Gastroesophageal sphincter (tissue), 4 donors: ENCODE data around the gene KNDC1. TPM values are rescaled to one million over a fixed set of nuclear protein-coding genes. Genes with fewer than 3 reads are reported as not detected.

Source experiments
- ATAC-seq: fragments of 150-250 bp; one replicate; pipeline ENCODE4 v1.9.1; 2016; ENCODE audit warnings: mild to moderate bottlenecking, moderate library complexity
- H3K27ac ChIP-seq, 4 donors: fragments of 200-600 bp; sonication (generic) in 3 of 4; 1 replicate in 3 of 4; 2 replicates in 1 of 4; pipeline ENCODE4 v1.5.1; 2016 to 2019
- H3K27me3 ChIP-seq: fragments of 200-600 bp; sonication (generic); one replicate; pipeline ENCODE4 v1.5.1; 2019
- H3K36me3 ChIP-seq, 2 donors: fragments of 200-600 bp; sonication (generic); one replicate each; pipeline ENCODE4 v1.5.1; 2019; ENCODE audit warnings: control low read depth in 1 of 2
- H3K4me1 ChIP-seq, 3 donors: fragments of 200-600 bp; sonication (generic); 1 replicate in 2 of 3; 2 replicates in 1 of 3; pipeline ENCODE4 v1.5.1; 2016 to 2019; ENCODE audit warnings: control low read depth in 2 of 3
- H3K4me3 ChIP-seq, 2 donors: fragments of 200-600 bp; sonication (generic); one replicate each; pipeline ENCODE4 v1.5.1; 2019; ENCODE audit warnings: mild to moderate bottlenecking in 1 of 2, moderate library complexity in 1 of 2
- H3K9me3 ChIP-seq, 3 donors: fragments of 200-600 bp; sonication (generic); one replicate each; pipeline ENCODE4 v1.5.1; 2017 to 2019; ENCODE audit warnings: control low read depth in 2 of 3
- CTCF ChIP-seq, 4 experiments: fragments of 200-600 bp in 2 of 4; fragments of 450-650 bp in 2 of 4; sonication (generic) in 1 of 4; IDR thresholded peaks; one replicate each; pipeline ENCODE4 v1.5.1; 2017 to 2019; ENCODE audit warnings: antibody characterized with exemption in 4 of 4, mild to moderate bottlenecking in 2 of 4, moderate library complexity in 2 of 4
- EP300 ChIP-seq: sonication (generic); formaldehyde crosslinking; IDR thresholded peaks from one replicate; pipeline ENCODE4 v1.6.1; 2017; ENCODE audit warnings: antibody characterized with exemption, mild to moderate bottlenecking
- POLR2A ChIP-seq, 2 donors: fragments of 450-650 bp; IDR thresholded peaks; one replicate each; pipeline ENCODE4 v1.6.1; 2017; ENCODE audit warnings: antibody characterized with exemption in 2 of 2, mild to moderate bottlenecking in 2 of 2, moderate library complexity in 1 of 2
- POLR2AphosphoS5 ChIP-seq: sonication (generic); formaldehyde crosslinking; IDR thresholded peaks from one replicate; pipeline ENCODE4 v1.6.1; 2017; ENCODE audit warnings: antibody characterized with exemption
- WGBS, 2 donors: methylation state at CpG; one replicate each; pipeline ENCODE4 v1.1.5; 2018; ENCODE audit warnings: low coverage in 1 of 2; 5-methylcytosine and 5-hydroxymethylcytosine counted together
- total RNA-seq, 4 donors: library from RNA; depleted of rRNA; stranded (reverse); fragments of >200 nt; gene quantifications; one replicate each; pipeline ENCODE4 v1.1.0, GENCODE V29; 2016

KNDC1 gene
- total RNA-seq, 4 donors from 2014 or later: 0.62 to 3.4 (median 0.98) TPM

DNA sequence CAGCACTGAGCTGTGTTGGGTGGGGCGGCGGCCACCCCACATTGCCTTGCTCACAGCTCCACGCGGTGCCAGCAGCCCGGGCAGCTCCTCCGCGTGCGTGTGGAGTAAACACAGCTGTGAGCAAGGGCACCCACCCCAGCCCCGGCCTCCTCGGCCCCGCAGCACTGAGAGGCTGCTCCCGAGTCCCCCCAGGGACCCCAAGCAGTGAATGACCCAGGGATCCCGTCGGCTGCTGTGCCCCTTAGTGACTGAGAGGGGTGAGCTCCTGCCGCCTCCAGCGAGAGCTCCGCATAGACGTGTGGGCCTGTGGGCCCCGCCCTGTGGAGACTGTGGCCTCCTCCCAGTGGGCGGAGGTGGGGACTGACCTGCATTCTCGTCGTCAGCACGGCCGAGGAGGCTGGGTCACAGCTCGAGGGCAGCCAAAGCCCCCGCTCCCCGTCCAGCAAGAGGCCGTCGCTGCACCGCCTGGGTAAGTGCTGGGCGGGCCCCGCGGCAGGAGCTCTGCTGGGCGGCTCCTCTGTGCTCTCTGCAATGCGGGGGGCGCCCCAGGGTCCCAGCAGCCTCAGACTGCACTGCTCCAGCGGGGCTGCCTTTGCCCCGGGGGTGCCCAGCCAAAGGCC is 40.1 kb downstream of the KNDC1 start:
- Histone ChIP-seq H3K4me1 (no peaks in the 10 kb centered on the region), H3K27ac (no peak overlapping the region), H3K36me3 (no peaks in the 10 kb centered on the region), H3K4me3 (no peak overlapping the region), H3K27me3 (peaks cover 33% of the 10 kb centered on the region), H3K9me3 (no peaks in the 10 kb centered on the region)
- TF ChIP-seq EP300 (no peak), POLR2AphosphoS5 (no peak), POLR2A (IDR thresholded peaks at IDR 0.05) (no peak), CTCF (IDR thresholded peaks at IDR 0.05) (no peak)
- WGBS, 2 donors: no CpG with 5 or more reads among the region's 38 CpGs
- ATAC-seq: no peak

DNA sequence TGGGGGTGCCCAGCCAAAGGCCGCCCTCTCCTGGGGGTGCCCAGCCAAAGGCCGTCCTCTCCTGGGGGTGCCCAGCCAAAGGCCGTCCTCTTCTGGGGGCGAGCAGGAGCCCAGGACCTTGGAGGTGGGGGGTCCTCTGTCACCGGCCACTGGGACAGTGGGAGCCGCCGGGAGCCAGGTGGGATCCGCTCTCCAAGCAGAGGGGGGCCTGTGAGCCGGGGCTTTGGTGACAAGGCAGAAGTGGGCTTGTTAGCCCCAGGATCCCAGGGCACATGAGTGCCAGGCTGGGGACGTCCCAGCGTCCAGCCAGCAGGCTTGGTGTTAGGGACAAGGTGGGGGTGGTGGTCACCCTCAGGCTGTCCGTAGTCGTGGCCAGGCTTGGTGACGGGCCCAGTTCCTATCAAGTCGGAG is 40.6 kb downstream of the KNDC1 start:
- H3K27ac ChIP-seq: no peak overlapping the region
- WGBS, 2 donors: no CpG with 5 or more reads among the region's 15 CpGs
- ATAC-seq: no peak

DNA sequence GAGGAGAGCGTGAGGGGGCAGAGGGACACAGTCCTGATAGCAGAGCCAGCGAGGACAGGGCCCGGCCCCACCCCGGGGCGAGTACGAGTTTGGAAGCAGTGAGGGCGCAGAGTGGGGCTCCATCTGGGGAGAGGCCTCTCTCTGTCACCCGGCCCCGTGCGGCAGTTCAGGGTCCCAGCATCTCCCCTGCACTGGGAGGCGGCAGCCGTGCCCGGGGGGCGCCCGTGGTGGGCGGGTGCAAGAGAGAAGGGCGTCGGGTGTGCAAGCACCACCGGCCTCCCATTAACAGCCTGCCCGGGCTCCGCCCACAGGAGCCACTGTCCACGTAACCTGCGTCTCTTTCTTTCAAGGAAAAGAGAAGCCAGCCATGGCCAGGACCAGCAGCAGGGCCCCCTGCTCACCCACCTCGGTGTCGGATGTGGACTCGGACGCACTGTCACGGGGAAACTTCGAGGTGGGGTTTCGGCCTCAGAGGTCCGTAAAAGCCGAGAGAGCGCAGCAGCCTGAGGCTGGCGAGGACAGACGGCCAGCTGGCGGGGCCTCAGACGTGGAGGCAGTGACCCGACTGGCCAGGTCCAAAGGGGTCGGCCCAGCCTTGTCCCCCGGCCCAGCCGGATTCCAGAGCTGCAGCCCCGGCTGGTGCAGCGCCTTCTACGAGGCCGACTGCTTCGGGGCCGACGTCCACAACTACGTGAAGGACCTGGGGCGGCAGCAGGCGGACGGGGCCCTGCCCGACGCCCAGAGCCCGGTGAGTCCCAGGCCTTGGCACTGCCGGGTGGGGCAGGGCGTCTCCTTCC is 41.3 kb downstream of the KNDC1 start:
- Histone ChIP-seq H3K27me3 (peaks cover 41% of the 10 kb centered on the region), H3K27ac (no peak overlapping the region), H3K9me3 (no peaks in the 10 kb centered on the region), H3K4me3 (no peak overlapping the region), H3K4me1 (no peaks in the 10 kb centered on the region), H3K36me3 (no peaks in the 10 kb centered on the region)
- TF ChIP-seq CTCF (IDR thresholded peaks at IDR 0.05): no peak
- TF ChIP-seq POLR2A (IDR thresholded peaks at IDR 0.05): no peak
- TF ChIP-seq EP300: no peak
- TF ChIP-seq POLR2AphosphoS5: no peak
- 80% methylated on average over 2 of the region's 57 CpGs; no CpG with 5 or more reads in 1 of the 2 donors for WGBS, 2 donors
- ATAC-seq: peak; percentile 3

More for the DNA sequence above, 40.6 kb downstream of the KNDC1 start:
- Histone ChIP-seq H3K36me3 (no peaks in the 10 kb centered on the region), H3K4me3 (no peak overlapping the region), H3K4me1 (no peaks in the 10 kb centered on the region), H3K27me3 (peaks cover 37% of the 10 kb centered on the region), H3K9me3 (no peaks in the 10 kb centered on the region)
- TF ChIP-seq POLR2A (IDR thresholded peaks at IDR 0.05): no peak
- no peak for TF ChIP-seq CTCF (IDR thresholded peaks at IDR 0.05)
- TF ChIP-seq EP300: no peak
- no peak for TF ChIP-seq POLR2AphosphoS5

DNA sequence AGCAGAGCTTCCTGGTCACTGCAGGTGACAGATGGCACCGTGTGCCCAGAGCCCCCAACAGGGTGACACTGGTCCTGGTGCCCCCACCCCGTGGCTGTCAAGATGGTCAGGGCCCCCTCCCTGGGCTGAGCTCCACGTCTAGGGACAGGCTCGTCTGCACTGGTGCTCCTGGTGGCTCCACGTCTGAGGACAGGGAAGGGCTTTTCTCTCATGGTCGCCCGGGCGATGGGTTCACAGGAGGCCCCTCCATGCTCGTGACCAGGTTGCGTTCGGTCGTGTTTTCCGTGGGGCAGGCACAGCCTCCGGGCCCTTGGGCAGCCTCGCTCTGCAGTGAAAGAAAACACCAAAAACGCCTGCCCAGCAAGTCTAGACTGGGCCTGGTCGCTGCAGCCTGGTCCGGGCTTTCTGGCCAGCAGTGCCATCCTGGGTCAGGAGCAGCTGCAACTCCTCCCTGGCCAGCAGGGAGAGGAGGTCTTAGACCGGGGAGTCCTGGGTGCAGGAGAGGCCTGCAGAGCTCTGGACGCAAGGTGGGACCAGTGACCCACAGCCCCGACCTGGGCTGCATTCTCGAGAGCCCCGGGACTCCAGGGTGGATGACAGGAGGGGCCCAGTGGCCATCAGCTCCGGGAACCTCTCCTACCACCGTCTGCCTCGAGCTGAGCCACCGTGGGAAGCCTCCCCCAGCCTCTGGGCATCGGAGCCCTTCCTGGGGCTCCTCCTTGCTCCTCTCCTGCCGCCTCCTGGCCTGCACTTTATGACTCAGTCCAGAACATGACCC is 42.1 kb downstream of the KNDC1 start:
- no CpG with 5 or more reads among the region's 29 CpGs for WGBS, 2 donors
- H3K4me1 ChIP-seq: no peaks in the 10 kb centered on the region
- H3K9me3 ChIP-seq: no peaks in the 10 kb centered on the region
- H3K36me3 ChIP-seq: no peaks in the 10 kb centered on the region
- ATAC-seq: no peak
- no peak for TF ChIP-seq CTCF (IDR thresholded peaks at IDR 0.05)
- TF ChIP-seq POLR2A (IDR thresholded peaks at IDR 0.05): no peak
- no peak for TF ChIP-seq POLR2AphosphoS5
- no peak for TF ChIP-seq EP300
- peaks cover 48% of the 10 kb centered on the region for H3K27me3 ChIP-seq
- H3K4me3 ChIP-seq: no peak overlapping the region
- H3K27ac ChIP-seq: no peak overlapping the region
